ENCODE measurements around the gene TRAPPC10. TPM values are rescaled to one million over a fixed set of nuclear protein-coding genes. Genes with fewer than 3 reads are reported as not detected.

Gene TRAPPC10
- total and polyA plus RNA-seq, 2 donors (not counting 1 experiment from before 2014, with no cell fraction given) = 61.7 to 145 TPM

- TF ChIP-seq, protein P1, sequence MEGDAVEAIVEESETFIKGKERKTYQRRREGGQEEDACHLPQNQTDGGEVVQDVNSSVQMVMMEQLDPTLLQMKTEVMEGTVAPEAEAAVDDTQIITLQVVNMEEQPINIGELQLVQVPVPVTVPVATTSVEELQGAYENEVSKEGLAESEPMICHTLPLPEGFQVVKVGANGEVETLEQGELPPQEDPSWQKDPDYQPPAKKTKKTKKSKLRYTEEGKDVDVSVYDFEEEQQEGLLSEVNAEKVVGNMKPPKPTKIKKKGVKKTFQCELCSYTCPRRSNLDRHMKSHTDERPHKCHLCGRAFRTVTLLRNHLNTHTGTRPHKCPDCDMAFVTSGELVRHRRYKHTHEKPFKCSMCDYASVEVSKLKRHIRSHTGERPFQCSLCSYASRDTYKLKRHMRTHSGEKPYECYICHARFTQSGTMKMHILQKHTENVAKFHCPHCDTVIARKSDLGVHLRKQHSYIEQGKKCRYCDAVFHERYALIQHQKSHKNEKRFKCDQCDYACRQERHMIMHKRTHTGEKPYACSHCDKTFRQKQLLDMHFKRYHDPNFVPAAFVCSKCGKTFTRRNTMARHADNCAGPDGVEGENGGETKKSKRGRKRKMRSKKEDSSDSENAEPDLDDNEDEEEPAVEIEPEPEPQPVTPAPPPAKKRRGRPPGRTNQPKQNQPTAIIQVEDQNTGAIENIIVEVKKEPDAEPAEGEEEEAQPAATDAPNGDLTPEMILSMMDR (IDR thresholded peaks at IDR 0.05) = no peak
- TF ChIP-seq EZH2 (IDR thresholded peaks at IDR 0.05; ENCODE audit: borderline replicate concordance, insufficient read depth, low read depth, low read length, poor library complexity, severe bottlenecking) = no peak
- DNase-seq (no peak), ATAC-seq (ENCODE audit: low read depth) (no peak)
- no peak overlapping the region for H3K4me2 ChIP-seq (replicated peaks; ENCODE audit: low read depth, low read length, poor library complexity, severe bottlenecking)
- POLR2A ChIA-PET = no interaction called here
- intact Hi-C loops (cut with micrococcal nuclease) = no loop called here
- no peaks in the 10 kb centered on the region for H3K4me1 Mint-ChIP-seq
- no peaks in the 10 kb centered on the region for H3K9me3 ChIP-seq (ENCODE audit: control extremely low read depth in 1 of 3, control insufficient read depth in 2 of 3, insufficient read depth in 1 of 3, low read length in 2 of 3)
- WGBS (ENCODE audit: insufficient coverage) = 96% methylated on average over 9 of the region's 13 CpGs
- H2AFZ ChIP-seq (ENCODE audit: insufficient read depth, low read depth, low read length, poor library complexity, severe bottlenecking) = no peak overlapping the region
- H3K27me3 Mint-ChIP-seq = no peaks in the 10 kb centered on the region
- H3K4me3 ChIP-seq (ENCODE audit: control extremely low read depth in 1 of 5, extremely low read depth in 1 of 5, insufficient read depth in 1 of 5, low read depth in 2 of 5, low read length in 4 of 5) = no peak overlapping the region
- no peak overlapping the region for H3K9ac ChIP-seq (ENCODE audit: low read length)
- H3K4me3 Mint-ChIP-seq = no peak overlapping the region
- no peaks in the 10 kb centered on the region for H3K4me1 ChIP-seq (ENCODE audit: control insufficient read depth in 2 of 2, insufficient read depth in 2 of 2, low read length in 2 of 2)
- H3K27ac Mint-ChIP-seq = no peak overlapping the region
- peaks cover 2% of the 10 kb centered on the region for H3K79me2 ChIP-seq (ENCODE audit: control insufficient read depth, insufficient read depth, low read length)
- no peaks in the 10 kb centered on the region for H3K36me3 ChIP-seq (replicated peaks in 1 of 2; ENCODE audit: control extremely low read depth in 1 of 2, control insufficient read depth in 1 of 2, extremely low read depth in 1 of 2, insufficient read depth in 2 of 2, low read length in 1 of 2)
- H3K27me3 ChIP-seq (replicated peaks in 1 of 4; ENCODE audit: control extremely low read depth in 1 of 4, control insufficient read depth in 3 of 4, insufficient read depth in 4 of 4, low read length in 3 of 4) = no peaks in the 10 kb centered on the region
- H3K9me3 Mint-ChIP-seq (ENCODE audit: insufficient read depth) = no peaks in the 10 kb centered on the region
- CTCF ChIA-PET = no interaction called here
- H4K20me1 ChIP-seq (ENCODE audit: control insufficient read depth, insufficient read depth, low read length, poor library complexity, severe bottlenecking) = no peaks in the 10 kb centered on the region
- no peak overlapping the region for H3K27ac ChIP-seq (ENCODE audit: low read length in 2 of 2)
These were observed 7.0 kb upstream of the TRAPPC10 start for GRCh38 chr21:44005071-44005470.

DNA sequence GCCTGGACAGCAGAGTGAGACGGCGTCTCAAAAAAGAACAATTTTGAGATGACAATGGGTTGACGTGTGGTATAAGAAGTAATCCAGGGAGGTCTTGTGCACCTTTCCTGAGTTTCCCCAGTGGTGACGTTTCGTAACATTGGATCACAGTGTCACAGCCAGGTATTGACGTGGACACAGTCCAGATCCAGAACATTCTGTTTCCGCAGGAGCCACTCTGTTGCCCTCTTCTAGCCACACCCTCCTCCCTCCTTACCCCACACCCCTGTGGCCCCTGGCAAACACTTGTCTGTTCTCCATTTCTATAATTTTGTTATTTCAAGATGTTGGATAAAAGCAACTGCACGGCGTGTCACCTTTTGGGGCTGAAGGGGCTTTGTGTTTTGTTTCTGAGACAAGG, 6.5 kb upstream of the TRAPPC10 start:
- H3K9me3 ChIP-seq (ENCODE audit: control extremely low read depth in 1 of 3, control insufficient read depth in 2 of 3, insufficient read depth in 1 of 3, low read length in 2 of 3) = no peaks in the 10 kb centered on the region
- no peak overlapping the region for H3K4me2 ChIP-seq (replicated peaks; ENCODE audit: low read depth, low read length, poor library complexity, severe bottlenecking)
- TF ChIP-seq, protein P1 (IDR thresholded peaks at IDR 0.05) = no peak
- no peak for TF ChIP-seq EZH2 (IDR thresholded peaks at IDR 0.05; ENCODE audit: borderline replicate concordance, insufficient read depth, low read depth, low read length, poor library complexity, severe bottlenecking)
- no peak overlapping the region for H2AFZ ChIP-seq (ENCODE audit: insufficient read depth, low read depth, low read length, poor library complexity, severe bottlenecking)
- H3K4me3 ChIP-seq (ENCODE audit: control extremely low read depth in 1 of 5, extremely low read depth in 1 of 5, insufficient read depth in 1 of 5, low read depth in 2 of 5, low read length in 4 of 5) = no peak overlapping the region
- no peak for DNase-seq
- no peaks in the 10 kb centered on the region for H4K20me1 ChIP-seq (ENCODE audit: control insufficient read depth, insufficient read depth, low read length, poor library complexity, severe bottlenecking)
- H3K36me3 ChIP-seq (replicated peaks in 1 of 2; ENCODE audit: control extremely low read depth in 1 of 2, control insufficient read depth in 1 of 2, extremely low read depth in 1 of 2, insufficient read depth in 2 of 2, low read length in 1 of 2) = no peaks in the 10 kb centered on the region
- ChIA-PET POLR2A (no interaction called here), CTCF (interaction anchor here (0.9 kb wide), 1 partner anchor 1133 kb away, joined by 3 read pairs; no protein-coding TSS in a partner anchor)
- peaks cover 7% of the 10 kb centered on the region for H3K79me2 ChIP-seq (ENCODE audit: control insufficient read depth, insufficient read depth, low read length)
- no peak for ATAC-seq (ENCODE audit: low read depth)
- WGBS (ENCODE audit: insufficient coverage) = 98% methylated on average over 9 of the region's 9 CpGs
- H3K27me3 ChIP-seq (replicated peaks in 1 of 4; ENCODE audit: control extremely low read depth in 1 of 4, control insufficient read depth in 3 of 4, insufficient read depth in 4 of 4, low read length in 3 of 4) = no peaks in the 10 kb centered on the region
- Mint-ChIP-seq H3K4me1 (peaks cover 3% of the 10 kb centered on the region), H3K4me3 (no peak overlapping the region), H3K27ac (no peak overlapping the region), H3K27me3 (no peaks in the 10 kb centered on the region), H3K9me3 (ENCODE audit: insufficient read depth) (no peaks in the 10 kb centered on the region)
- H3K27ac ChIP-seq (ENCODE audit: low read length in 2 of 2) = no peak overlapping the region
- H3K4me1 ChIP-seq (ENCODE audit: control insufficient read depth in 2 of 2, insufficient read depth in 2 of 2, low read length in 2 of 2) = no peaks in the 10 kb centered on the region
- intact Hi-C loops (cut with micrococcal nuclease) = no loop called here
- no peak overlapping the region for H3K9ac ChIP-seq (ENCODE audit: low read length)
